K562 (cell line): ENCODE measurements around the gene CDCA7L. TPM values are rescaled to one million over a fixed set of nuclear protein-coding genes. Genes with fewer than 3 reads are reported as not detected.

ENCODE experiments used
- ATAC-seq: fragments of 200-7000 bp; cut with Tn5 transposase; 3 replicates; pipeline ENCODE4 v1.9.1; 2020; ENCODE audit warnings: moderate library complexity
- BruUV-seq: library from RNA; stranded (reverse); fragments of 400-500 nt; replicated peaks from 2 replicates; lab custom pipeline; 2021; lab: Mats Ljungman, UMichigan
- CTCF ChIA-PET: fragments of 300-600 bp; formaldehyde crosslinking; extraction: SDS; loops from one replicate; lab custom pipeline; 2021; ENCODE audit warnings: low intra/inter-chr PET ratio; lab: Yijun Ruan, JAX
- POLR2A ChIA-PET: fragments of 300-600, 350-650 bp; sonication (Branson Sonifier 250); formaldehyde crosslinking; extraction: SDS; loops from one replicate; lab custom pipeline; 2021; ENCODE audit warnings: antibody characterized with exemption, inconsistent platforms; lab: Yijun Ruan, JAX
- DNase-seq, 4 experiments: peaks; one replicate each; pipeline versions ENCODE4 v3.0.0 to v3.0.0-alpha.2; 2011 to 2018; ENCODE audit warnings: low spot score in 3 of 4, mixed read lengths in 3 of 4; ENCODE audit errors: extremely low read depth in 1 of 4
- FAIRE-seq: peaks from 2 replicates; lab custom pipeline; 2011; peaks lifted over from hg19 to GRCh38; lab: Jason Lieb, UNC
- H2AFZ ChIP-seq: 2 replicates; pipeline ENCODE4 v1.6.0; 2011; ENCODE audit warnings: low read depth, low read length, control low read depth, inconsistent platforms
- H3K27ac ChIP-seq: fragments of 200-600 bp; 3 replicates; pipeline ENCODE4 v1.8.0; 2011; ENCODE audit warnings: low read depth, mild to moderate bottlenecking, control low read depth, inconsistent platforms, low read length, moderate library complexity, mixed read lengths; ENCODE audit errors: extremely low read depth
- H3K27me3 ChIP-seq, 2 experiments: fragments of 300-600 bp in 1 of 2; 2 replicates in 1 of 2; 3 replicates in 1 of 2; pipeline versions ENCODE4 v1.6.0 to v1.8.0; 2011; ENCODE audit warnings: inconsistent platforms in 2 of 2, low read length in 2 of 2, mild to moderate bottlenecking in 1 of 2, mixed read lengths in 1 of 2, moderate library complexity in 1 of 2; ENCODE audit not compliant: control insufficient read depth in 2 of 2, insufficient read depth in 2 of 2
- H3K36me3 ChIP-seq: fragments of 300-600 bp; 3 replicates; pipeline ENCODE4 v1.8.0; 2011; ENCODE audit warnings: mild to moderate bottlenecking, low read length, inconsistent platforms; ENCODE audit not compliant: control insufficient read depth, insufficient read depth
- H3K4me1 ChIP-seq, 2 experiments: fragments of 200-600 bp in 1 of 2; replicated peaks in 1 of 2; 2 replicates in 1 of 2; 3 replicates in 1 of 2; pipeline versions ENCODE4 v1.5.1 to v1.8.0; 2011; ENCODE audit warnings: inconsistent platforms in 2 of 2, low read length in 2 of 2, mild to moderate bottlenecking in 1 of 2, mixed read lengths in 1 of 2, moderate library complexity in 1 of 2; ENCODE audit not compliant: control insufficient read depth in 2 of 2, insufficient read depth in 2 of 2
- H3K4me2 ChIP-seq: 2 replicates; pipeline ENCODE4 v1.6.1; 2011; ENCODE audit warnings: low read length, control low read depth, inconsistent platforms, mixed read lengths; ENCODE audit not compliant: insufficient read depth
- H3K4me3 ChIP-seq: fragments of 200-600 bp; sonication (generic), shearing (Covaris generic); 2 replicates; pipeline ENCODE4 v1.5.1; 2016; ENCODE audit warnings: control low read depth, inconsistent platforms
- H3K79me2 ChIP-seq: fragments of 200-600 bp; 3 replicates; pipeline ENCODE4 v1.8.0; 2011; ENCODE audit warnings: low read length, inconsistent platforms; ENCODE audit not compliant: control insufficient read depth, insufficient read depth
- H3K9ac ChIP-seq, 2 experiments: 2 replicates each; pipeline versions ENCODE4 v1.6.0 to v1.6.1; 2011; ENCODE audit warnings: low read depth in 2 of 2, low read length in 2 of 2, control low read depth in 1 of 2, inconsistent platforms in 1 of 2, mild to moderate bottlenecking in 1 of 2, mixed read lengths in 1 of 2; ENCODE audit not compliant: insufficient read depth in 1 of 2
- H3K9me1 ChIP-seq: one replicate; pipeline ENCODE4 v1.6.0; 2011; ENCODE audit warnings: inconsistent platforms, mild to moderate bottlenecking, low read length, moderate library complexity; ENCODE audit not compliant: control insufficient read depth, insufficient read depth
- H3K9me3 ChIP-seq: replicated peaks from 2 replicates; pipeline ENCODE4 v1.5.1; 2011; ENCODE audit warnings: low read depth, low read length, inconsistent platforms; ENCODE audit not compliant: control insufficient read depth, insufficient read depth
- H4K20me1 ChIP-seq: replicated peaks from 2 replicates; pipeline ENCODE4 v1.6.1; 2011; ENCODE audit warnings: low read length, inconsistent platforms, mixed read lengths; ENCODE audit not compliant: control insufficient read depth, insufficient read depth
- CCAR2 ChIP-seq: fragments of 200-400 bp; formaldehyde crosslinking; IDR thresholded peaks from 2 replicates; pipeline ENCODE4 v1.6.1; 2017; ENCODE audit warnings: mild to moderate bottlenecking, low read depth, low read length
- DEAF1 ChIP-seq: fragments of 450-650 bp; formaldehyde crosslinking; IDR thresholded peaks from 2 replicates; pipeline ENCODE4 v1.4.0; 2020; ENCODE audit warnings: mild to moderate bottlenecking, moderate library complexity
- MXI1 ChIP-seq: IDR thresholded peaks from 2 replicates; pipeline ENCODE4 v1.6.1; 2011; ENCODE audit warnings: low read depth, mild to moderate bottlenecking, improper control_type of control experiment, low read length
- PML ChIP-seq: IDR thresholded peaks from 2 replicates; pipeline ENCODE4 v1.6.1; 2012; ENCODE audit warnings: low read length, inconsistent platforms
- RAD21 ChIP-seq, 2 experiments: fragments of 250-450 bp in 1 of 2; fragments of 450-650 bp in 1 of 2; sonication (Bioruptor Pico) in 1 of 2; formaldehyde crosslinking in 1 of 2; IDR thresholded peaks in 1 of 2; conservative IDR thresholded peaks in 1 of 2; 2 replicates each; pipeline versions ENCODE4 v1.4.0 to v1.8.0; 2020 to 2022; ENCODE audit warnings: mild to moderate bottlenecking in 2 of 2, moderate library complexity in 1 of 2
- RFX5 ChIP-seq: IDR thresholded peaks from 2 replicates; pipeline ENCODE4 v1.6.1; 2011; ENCODE audit warnings: low read depth, mild to moderate bottlenecking, improper control_type of control experiment, low read length
- SNAPC5 ChIP-seq: fragments of 250-450 bp; sonication (Bioruptor Pico); IDR thresholded peaks from 2 replicates; pipeline ENCODE4 v1.8.0; 2021; ENCODE audit warnings: moderate library complexity, mild to moderate bottlenecking, inconsistent platforms
- SRSF1 ChIP-seq: fragments of 200-400 bp; formaldehyde crosslinking; IDR thresholded peaks from 2 replicates; pipeline ENCODE4 v1.6.1; 2017; ENCODE audit warnings: mild to moderate bottlenecking, low read depth, low read length, moderate library complexity
- TRIM28 ChIP-seq: fragments of 450-650 bp; IDR thresholded peaks from 2 replicates; pipeline ENCODE4 v1.6.1; 2017
- ZNF224 ChIP-seq: sonication (generic); formaldehyde crosslinking; IDR thresholded peaks from 2 replicates; pipeline ENCODE4 v1.8.0; 2022; ENCODE audit warnings: mild to moderate bottlenecking, missing genetic modification reagents
- ZNF507 ChIP-seq: conservative IDR thresholded peaks from 2 replicates; pipeline ENCODE4 v1.6.1; 2017; ENCODE audit warnings: missing genetic modification characterization, missing compliant biosample characterization
- WGBS: fragments of 100-300 bp; shearing (Covaris generic); methylation state at CpG from one replicate; pipeline ENCODE4 v1.1.6; 2016; ENCODE audit warnings: low coverage, mixed read lengths; ENCODE audit not compliant: insufficient coverage; ENCODE audit errors: missing lambda C conversion rate; 5-methylcytosine and 5-hydroxymethylcytosine counted together
- in situ Hi-C: fragments of 300-500 bp; cut with MboI; formaldehyde crosslinking; loops from 4 replicates; pipeline ENCODE4 v1.15.0; 2018; ENCODE audit warnings: inconsistent platforms, mixed read lengths
- intact Hi-C: fragments of 100-400 bp; cut with micrococcal nuclease; formaldehyde crosslinking; loops from 2 replicates; pipeline ENCODE4 v1.14.2; 2022
- polyA plus RNA-seq, 8 experiments: library from polyadenylated mRNA; depleted of rRNA in 4 of 8; stranded (reverse) in 5 of 8; unstranded in 3 of 8; fragments of >200 nt; fragmentation: Nextera tagmentation in 2 of 8; fragmentation: Illumina TruSeq in 1 of 8; extraction: Ambion mirVana in 2 of 8; extraction: Trizol in 1 of 8; gene quantifications; 2 replicates each; pipeline versions ENCODE4 v1.2.1 to v1.2.3, GENCODE V29; 2011 to 2014; ENCODE audit warnings: inconsistent platforms in 1 of 8, missing spikeins in 1 of 8
- total RNA-seq, 7 experiments: library from RNA; depleted of rRNA in 6 of 7; stranded (reverse); fragments of >200 nt in 6 of 7; fragmentation: Illumina TruSeq in 2 of 7; extraction: Trizol in 2 of 7; gene quantifications; 2 replicates each; pipeline versions ENCODE4 v1.2.1 to v1.2.3, GENCODE V29; 2011 to 2021; ENCODE audit warnings: low replicate concordance in 1 of 7

CDCA7L gene
- total and polyA plus RNA-seq, 9 of the 15 experiments (the other 6 are each of a cell fraction or from before 2014, with no cell fraction given): 1.9 to 32.4 (median 3.1) TPM

GRCh38 chr7:21902240-21902639 is 43.5 kb downstream of the CDCA7L start:
- Histone ChIP-seq H3K9me3 (no peaks in the 10 kb centered on the region), H4K20me1 (no peaks in the 10 kb centered on the region), H3K27ac (no peak overlapping the region), H3K4me1 (no peaks in the 10 kb centered on the region), H3K9ac (no peak overlapping the region), H3K79me2 (no peaks in the 10 kb centered on the region), H3K4me3 (no peak overlapping the region), H3K36me3 (no peaks in the 10 kb centered on the region; the same call in 2 of the 3 replicates), H3K9me1 (no peaks in the 10 kb centered on the region), H3K27me3 (peaks cover 2 to 38% of the 10 kb centered on the region in 2 experiments; a peak in 3 of 5 replicates), H3K4me2 (no peak overlapping the region), H2AFZ (no peak overlapping the region)
- in situ Hi-C loops: no loop called here
- ChIA-PET CTCF (no interaction called here), POLR2A (no interaction called here)
- BruUV-seq: no TSS peak
- WGBS: 12% methylated on average over 5 of the region's 5 CpGs
- ATAC-seq (no peak), DNase-seq (no peak), FAIRE-seq (no peak)
- TF ChIP-seq RFX5: no peak
- no peak for TF ChIP-seq MXI1
- no peak for TF ChIP-seq SRSF1
- no peak for TF ChIP-seq SNAPC5 (CRISPR knock-in tag)
- TF ChIP-seq PML: no peak
- no peak for TF ChIP-seq TRIM28
- TF ChIP-seq CCAR2: no peak
- TF ChIP-seq ZNF507 (tag): no peak
- no peak for TF ChIP-seq ZNF224 (CRISPR knock-in tag)
- no peak for TF ChIP-seq DEAF1
- no peak for TF ChIP-seq RAD21 (CRISPR knock-in tag; conservative IDR thresholded peaks at IDR 0.05 in 1 of 2, IDR thresholded peaks at IDR 0.05 in 1 of 2)
- intact Hi-C loops: no loop called here
